Bone marrow (tissue), 2 donors: Measurements from ENCODE around the gene OGDH.
"Not testable (repeated sequence)": the region's sequence is repeated elsewhere in the genome, so short reads cannot be mapped to it uniquely, and the experiment has no call there.

Source experiments
- DNase-seq, 2 donors: peaks; one replicate each; lab custom pipeline; 2025; lab: John Stamatoyannopoulos, UW

OGDH gene

GRCh38 chr7:44580945-44581878 lies 25.2 kb upstream of the OGDH start:
- no peak for DNase-seq

DNA sequence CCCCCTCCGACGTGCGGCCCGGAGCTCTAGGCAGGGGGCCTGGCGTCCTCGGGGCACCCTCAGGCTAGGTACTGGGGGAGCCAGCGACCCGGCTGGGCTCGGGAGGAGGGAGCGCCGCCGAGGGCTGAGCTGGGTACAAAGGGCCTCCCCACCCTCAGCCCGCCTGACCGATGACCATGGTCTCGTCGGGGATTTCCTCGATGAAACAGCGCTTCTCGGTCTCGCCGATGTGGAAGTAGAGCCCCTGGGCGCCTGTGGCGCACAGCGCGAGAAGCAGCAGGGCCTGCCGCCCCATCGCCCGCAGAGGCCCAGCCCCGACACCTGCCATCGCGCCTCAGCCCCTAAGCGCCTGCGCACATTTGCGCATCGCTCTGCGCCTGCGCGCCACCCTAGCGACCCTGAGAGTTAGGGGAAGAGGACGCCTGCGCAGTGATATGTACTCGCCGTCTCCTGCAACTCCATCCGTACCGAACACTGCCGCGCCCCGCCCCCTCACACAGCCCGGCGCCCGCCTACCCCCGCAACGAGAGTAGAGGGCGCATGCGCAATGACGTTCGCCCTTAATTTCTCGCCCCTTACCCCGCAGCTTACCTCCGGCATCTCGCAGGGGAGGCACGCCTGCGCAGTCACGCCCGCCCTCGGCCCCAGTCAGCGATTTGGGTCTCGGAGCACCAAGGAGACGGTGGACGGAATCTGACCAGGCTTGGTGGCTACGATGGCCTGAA lies 24.4 kb upstream of the OGDH start, which contains the start of gene TMED4:
Gene TMED4, minus strand, starts transcription at position 353 of the 725 bp plus-strand sequence. Its CDS starts 25 bp downstream, at position 328.
- DNase-seq: peak; percentile 97 to 100

GRCh38 chr7:44583146-44583865 lies 23.1 kb upstream of the OGDH start:
- DNase-seq: no peak

DNA sequence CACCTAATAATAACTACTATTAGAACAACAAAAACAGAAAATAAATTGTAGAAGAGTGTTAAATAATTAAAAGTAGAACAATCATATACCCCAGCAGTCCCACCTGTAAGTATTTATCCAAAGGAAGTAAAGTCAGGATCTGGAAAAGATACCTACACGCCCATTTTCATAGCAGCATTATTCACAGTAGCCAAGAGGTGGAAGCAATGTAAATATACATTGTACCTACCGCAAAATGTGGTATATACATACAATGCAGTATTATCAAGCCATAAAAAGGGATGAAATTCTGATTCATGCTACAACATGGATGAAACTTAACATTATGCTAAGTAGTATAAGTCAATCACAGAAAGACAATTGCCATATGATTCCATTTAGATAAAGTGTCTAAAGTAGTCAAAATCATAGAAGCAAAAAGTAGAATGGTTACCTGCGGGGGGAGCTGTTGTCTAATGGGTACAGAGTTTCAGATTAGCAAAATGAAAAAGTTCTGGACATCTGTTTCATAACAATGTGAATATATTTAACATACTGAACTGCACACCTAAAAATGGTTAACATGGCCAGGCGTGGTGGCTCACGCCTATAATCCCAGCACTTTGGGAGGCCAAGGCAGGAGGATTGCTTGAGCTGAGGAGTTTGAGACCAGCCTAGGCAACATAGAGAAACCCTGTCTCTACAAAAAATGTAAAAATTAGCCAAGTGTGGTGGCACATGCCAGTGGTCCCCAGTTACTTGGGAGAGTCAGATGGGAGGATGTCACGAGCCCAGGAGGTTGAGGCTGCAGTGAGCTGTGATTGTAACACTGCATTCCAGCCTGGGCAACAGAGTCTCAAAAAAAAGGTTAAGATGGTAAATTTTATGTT lies 18.4 kb upstream of the OGDH start:
- peak; percentile 2 to 73 for DNase-seq

DNA sequence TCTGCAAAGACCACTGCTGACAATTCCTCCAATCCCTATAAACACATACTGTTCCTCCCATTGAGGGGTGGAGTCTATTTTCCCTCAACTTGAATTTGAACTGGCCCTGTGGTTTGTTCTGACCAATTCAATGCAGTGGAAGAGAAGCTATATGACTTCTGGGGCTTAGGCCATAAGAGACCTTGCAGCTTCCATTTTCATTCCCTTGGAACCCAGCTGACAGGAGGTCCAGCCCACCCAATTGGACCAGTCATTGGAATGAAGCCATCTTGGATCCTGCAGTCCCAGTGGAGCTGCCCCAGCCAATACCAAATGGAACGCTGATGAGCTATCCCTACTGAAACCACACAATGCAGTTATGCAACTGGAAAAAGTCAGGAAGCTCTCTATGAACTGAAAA lies 15.5 kb upstream of the OGDH start:
- no peak for DNase-seq

GRCh38 chr7:44595934-44596635 lies 10.3 kb upstream of the OGDH start:
- DNase-seq: no peak

DNA sequence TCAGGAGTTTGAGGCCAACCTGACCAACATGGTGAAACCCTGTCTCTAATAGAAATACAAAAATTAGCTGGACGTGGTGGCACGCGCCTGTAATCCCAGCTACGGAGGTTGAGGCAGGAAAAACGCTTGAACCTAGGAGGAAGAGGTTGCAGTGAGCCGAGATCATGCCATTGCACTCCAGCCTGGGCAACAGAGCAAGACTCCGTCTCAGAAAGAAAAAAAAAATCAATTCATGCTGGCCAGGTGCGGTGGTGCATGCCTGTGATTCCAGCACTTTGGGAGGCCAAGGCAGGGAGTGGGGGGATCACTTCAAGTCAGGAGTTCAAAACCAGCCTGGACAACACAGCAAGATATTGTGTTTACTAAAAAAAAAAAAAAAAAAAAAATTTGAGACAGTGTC lies 9.2 kb upstream of the OGDH start:
- not testable (repeated sequence) for DNase-seq

DNA sequence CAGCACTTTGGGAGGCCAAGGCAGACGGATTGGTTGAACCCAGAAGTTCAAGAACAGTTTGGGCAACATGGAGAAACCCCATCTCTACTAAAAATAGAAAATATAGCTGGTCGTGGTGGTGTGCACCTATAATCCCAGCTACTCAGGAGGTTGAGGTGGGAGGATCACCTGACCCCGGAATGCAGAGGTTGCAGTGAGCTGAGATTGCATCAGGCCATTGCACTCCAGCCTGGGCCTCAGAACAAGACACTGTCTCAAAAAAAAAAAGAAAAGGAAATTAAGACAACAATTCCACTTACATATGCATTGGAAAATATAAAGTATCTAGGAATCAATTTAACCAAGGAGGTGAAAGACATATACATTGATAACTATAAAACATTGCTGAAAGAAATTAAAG lies 7.2 kb upstream of the OGDH start:
- DNase-seq: no peak

GRCh38 chr7:44602576-44602910 lies 3.9 kb upstream of the OGDH start:
- DNase-seq: no peak

DNA sequence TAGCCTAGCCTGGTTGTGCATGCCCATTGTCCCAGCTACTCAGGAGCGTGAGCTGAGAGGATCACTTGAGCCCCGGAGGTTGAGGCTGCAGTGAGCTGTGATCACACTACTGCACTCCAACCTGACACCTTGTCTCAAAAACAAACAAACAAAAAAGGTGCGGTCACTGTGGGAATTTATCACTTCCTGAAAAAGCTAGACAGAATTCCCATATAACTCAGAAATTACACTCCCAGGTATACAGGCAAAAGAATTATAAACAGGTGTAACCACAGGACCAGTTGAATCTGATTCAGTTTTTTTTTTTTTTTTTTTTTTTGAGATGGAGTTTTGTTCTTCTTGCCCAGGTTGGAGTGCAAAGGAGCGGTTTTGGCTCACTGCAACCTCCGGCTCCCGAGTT lies 3.2 kb upstream of the OGDH start:
- no peak for DNase-seq

GRCh38 chr7:44604941-44605340 lies 1.5 kb upstream of the OGDH start:
- DNase-seq: no peak

- no peak for DNase-seq
Measured at GRCh38 chr7:44607141-44608068, 978 bp downstream of the OGDH start.

- peak in 1 of 2 donors; percentile 61 for DNase-seq
Measured at GRCh38 chr7:44608916-44609648, 2.7 kb downstream of the OGDH start.

- no peak for DNase-seq
Measured at GRCh38 chr7:44609829-44610228, 3.4 kb downstream of the OGDH start.

- peak in 1 of 2 donors; percentile 70 for DNase-seq
Measured at GRCh38 chr7:44615149-44615611, 8.8 kb downstream of the OGDH start.

DNA sequence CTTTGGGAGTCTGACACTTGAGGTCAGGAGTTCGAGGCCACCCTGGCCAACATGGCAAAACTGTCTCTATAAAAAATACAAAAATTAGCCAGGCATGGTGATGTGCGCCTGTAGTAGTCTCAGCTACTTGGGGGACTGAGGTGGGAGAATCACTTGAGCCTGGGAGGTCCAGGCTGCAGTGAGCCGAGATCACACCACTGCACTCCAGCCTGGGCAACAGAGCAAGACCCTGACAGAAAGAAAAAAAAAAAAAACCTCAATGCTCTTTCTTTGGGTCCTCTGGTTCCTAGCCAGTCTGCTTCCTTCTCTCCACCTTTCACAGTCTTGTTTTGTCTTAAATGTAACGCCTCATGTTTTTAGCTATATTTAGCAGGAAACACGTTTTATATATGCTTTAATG lies 9.4 kb downstream of the OGDH start:
- DNase-seq: no peak

DNA sequence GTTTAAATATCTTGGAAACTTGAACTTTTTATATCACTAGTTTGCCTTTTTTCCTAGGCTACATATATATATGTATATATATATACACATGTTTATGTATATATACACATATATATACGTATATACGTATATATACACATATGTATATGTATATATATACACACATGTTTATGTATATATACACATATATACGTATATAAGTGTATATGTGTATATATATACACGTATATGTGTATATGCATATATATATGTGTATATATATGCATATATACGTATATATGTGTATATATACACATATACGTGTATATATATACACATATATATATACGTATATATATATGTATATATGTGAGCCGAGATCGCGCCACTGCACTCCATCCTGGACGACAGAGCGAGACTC lies 10.1 kb downstream of the OGDH start:
- DNase-seq: no peak

- DNase-seq: no peak
Measured at GRCh38 chr7:44617225-44617890, 10.9 kb downstream of the OGDH start.
